ENCODE results near the gene HSD17B14. TPM values are rescaled to one million over a fixed set of nuclear protein-coding genes. Genes with fewer than 3 reads are reported as not detected.

Gene HSD17B14
- total and polyA plus RNA-seq, 2 experiments from 2014 or later: 8.4 to 11.7 TPM

DNA sequence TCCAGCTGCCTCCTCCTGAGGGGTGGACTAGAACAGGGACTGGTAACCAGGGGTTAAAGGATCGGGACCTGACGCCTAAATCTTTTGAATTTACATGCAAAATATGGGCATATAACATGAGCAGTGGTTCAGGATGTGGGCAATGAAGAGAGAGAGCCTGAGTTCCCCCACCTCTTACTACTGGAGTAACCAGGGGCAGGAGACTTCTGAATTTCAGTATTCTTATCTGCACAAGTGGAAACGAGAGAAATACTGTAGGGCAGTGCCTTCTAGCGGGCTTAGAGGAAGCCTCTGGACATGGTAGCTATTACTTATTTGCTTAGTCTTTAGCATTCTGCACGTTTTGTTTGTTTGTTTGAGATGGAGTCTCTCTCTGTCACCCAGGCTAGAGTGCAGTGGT is 51.8 kb downstream of the HSD17B14 start:
- TF ChIP-seq STAT1 (IDR thresholded peaks at IDR 0.05; ENCODE audit: unreplicated experiment) (no peak), CTCF (conservative IDR thresholded peaks at IDR 0.05; ENCODE audit: low read depth in 2 of 2) (peak in 1 of 2 experiments; percentile 44; a peak in 2 of 4 replicates)
- no peak for ATAC-seq
- Histone ChIP-seq H3K4me2 (no peak overlapping the region), H3F3A (replicated peaks; ENCODE audit: low read depth) (no peaks in the 10 kb centered on the region), H3K9me2 (ENCODE audit: insufficient read depth) (no peaks in the 10 kb centered on the region), H3K27ac (ENCODE audit: low read depth) (no peak overlapping the region), H2AFZ (no peak overlapping the region), H3K36me3 (ENCODE audit: insufficient read depth) (no peaks in the 10 kb centered on the region), H3K4me3 (no peak overlapping the region), H3K4me1 (ENCODE audit: insufficient read depth) (no peaks in the 10 kb centered on the region), H4K20me1 (replicated peaks; ENCODE audit: insufficient read depth) (no peaks in the 10 kb centered on the region), H3K27me3 (ENCODE audit: insufficient read depth) (no peaks in the 10 kb centered on the region), H3K79me2 (replicated peaks; ENCODE audit: insufficient read depth) (no peaks in the 10 kb centered on the region)
- no peak overlapping the region for H3K27ac Mint-ChIP-seq
- H3K9me3 Mint-ChIP-seq: peaks cover 5% of the 10 kb centered on the region; the same call in 1 of the 3 replicates
- DNase-seq (ENCODE audit: low spot score): no peak
- peaks cover 5% of the 10 kb centered on the region; the same call in 2 of the 3 replicates for H3K4me1 Mint-ChIP-seq
- H3K27me3 Mint-ChIP-seq (ENCODE audit: insufficient read depth, low read depth, poor library complexity): peaks cover 2% of the 10 kb centered on the region
- no peak overlapping the region; the same call in 2 of the 3 replicates for H3K4me3 Mint-ChIP-seq
- H3K36me3 Mint-ChIP-seq (ENCODE audit: low read depth): no peaks in the 10 kb centered on the region

- Mint-ChIP-seq H3K36me3 (ENCODE audit: low read depth) (no peaks in the 10 kb centered on the region), H3K4me1 (peaks cover 2% of the 10 kb centered on the region; the same call in 1 of the 3 replicates), H3K27me3 (ENCODE audit: insufficient read depth, low read depth, poor library complexity) (peaks cover 5% of the 10 kb centered on the region), H3K27ac (no peak overlapping the region), H3K9me3 (no peaks in the 10 kb centered on the region; the same call in 2 of the 3 replicates), H3K4me3 (no peak overlapping the region)
- Histone ChIP-seq H4K20me1 (replicated peaks; ENCODE audit: insufficient read depth) (no peaks in the 10 kb centered on the region), H3K79me2 (replicated peaks; ENCODE audit: insufficient read depth) (no peaks in the 10 kb centered on the region), H2AFZ (no peak overlapping the region), H3K4me3 (no peak overlapping the region), H3K4me1 (ENCODE audit: insufficient read depth) (no peaks in the 10 kb centered on the region), H3K27me3 (ENCODE audit: insufficient read depth) (no peaks in the 10 kb centered on the region), H3K36me3 (ENCODE audit: insufficient read depth) (no peaks in the 10 kb centered on the region), H3F3A (replicated peaks; ENCODE audit: low read depth) (no peaks in the 10 kb centered on the region), H3K4me2 (no peak overlapping the region), H3K9me2 (ENCODE audit: insufficient read depth) (no peaks in the 10 kb centered on the region), H3K27ac (ENCODE audit: low read depth) (no peak overlapping the region)
- DNase-seq (ENCODE audit: low spot score) (no peak), ATAC-seq (no peak)
- TF ChIP-seq JUNB (IDR thresholded peaks at IDR 0.05; ENCODE audit: unreplicated experiment) (no peak), EZH2phosphoT487 (IDR thresholded peaks at IDR 0.05; ENCODE audit: unreplicated experiment) (no peak), CTCF (conservative IDR thresholded peaks at IDR 0.05; ENCODE audit: low read depth in 2 of 2) (no peak)
Measured at GRCh38 chr19:48780631-48781391, 55.5 kb downstream of the HSD17B14 start.
